ENCODE measurements around the gene MRPL14.

Gene MRPL14

GRCh38 chr6:44167567-44167966, 40.3 kb upstream of the MRPL14 start:
- H3K4me3 ChIP-seq (ENCODE audit: low read depth, low read length), result no peak overlapping the region
- no peak for DNase-seq (ENCODE audit: low read depth)
- no peak for TF ChIP-seq CTCF (conservative IDR thresholded peaks at IDR 0.05; ENCODE audit: low read depth, low read length)

GRCh38 chr6:44166591-44167184, 39.4 kb upstream of the MRPL14 start:
- no peak for DNase-seq (ENCODE audit: low read depth)
- no peak overlapping the region for H3K4me3 ChIP-seq (ENCODE audit: low read depth, low read length)
- no peak for TF ChIP-seq CTCF (conservative IDR thresholded peaks at IDR 0.05; ENCODE audit: low read depth, low read length)

- H3K4me3 ChIP-seq (ENCODE audit: low read depth, low read length), result no peak overlapping the region
- TF ChIP-seq CTCF (conservative IDR thresholded peaks at IDR 0.05; ENCODE audit: low read depth, low read length), result no peak
- no peak for DNase-seq (ENCODE audit: low read depth)
These were observed 38.9 kb upstream of the MRPL14 start for GRCh38 chr6:44166116-44166515.

DNA sequence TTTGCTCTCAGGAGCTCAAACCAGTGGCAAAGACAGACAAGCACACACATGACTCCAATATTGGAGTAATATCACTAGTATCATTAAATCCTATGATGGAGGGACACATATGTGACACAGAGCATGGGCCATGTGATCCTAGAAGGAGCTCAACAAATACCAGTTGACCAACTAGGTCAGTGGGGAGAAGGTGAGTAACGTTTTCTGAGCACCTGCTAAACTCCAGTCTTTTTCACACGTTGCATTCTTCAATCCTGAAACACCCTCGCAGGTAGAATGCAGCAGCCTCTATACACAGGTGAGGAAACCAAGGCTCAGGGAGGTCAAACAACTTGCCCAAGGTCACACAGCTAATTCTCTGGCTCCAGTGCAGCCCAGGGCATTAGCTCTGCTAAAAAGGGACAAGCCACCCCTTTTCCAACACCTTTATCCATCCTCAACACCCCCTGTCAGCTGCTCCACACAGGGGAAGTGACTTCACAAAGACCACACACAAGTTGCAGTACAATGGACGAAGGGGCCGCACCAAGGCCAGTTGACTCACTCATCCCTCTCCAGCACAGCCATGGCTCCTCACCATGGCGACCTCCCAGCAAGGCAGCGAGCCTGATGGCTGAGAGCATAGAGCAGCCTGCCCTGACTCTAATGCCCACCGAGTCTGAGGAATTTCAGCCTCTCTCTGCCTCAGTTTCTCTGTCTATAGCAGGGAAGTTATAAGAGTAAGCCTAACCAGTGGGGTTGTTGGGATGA, 35.8 kb upstream of the MRPL14 start:
- DNase-seq (ENCODE audit: low read depth), result no peak
- no peak for TF ChIP-seq CTCF (conservative IDR thresholded peaks at IDR 0.05; ENCODE audit: low read depth, low read length)
- no peak overlapping the region for H3K4me3 ChIP-seq (ENCODE audit: low read depth, low read length)

DNA sequence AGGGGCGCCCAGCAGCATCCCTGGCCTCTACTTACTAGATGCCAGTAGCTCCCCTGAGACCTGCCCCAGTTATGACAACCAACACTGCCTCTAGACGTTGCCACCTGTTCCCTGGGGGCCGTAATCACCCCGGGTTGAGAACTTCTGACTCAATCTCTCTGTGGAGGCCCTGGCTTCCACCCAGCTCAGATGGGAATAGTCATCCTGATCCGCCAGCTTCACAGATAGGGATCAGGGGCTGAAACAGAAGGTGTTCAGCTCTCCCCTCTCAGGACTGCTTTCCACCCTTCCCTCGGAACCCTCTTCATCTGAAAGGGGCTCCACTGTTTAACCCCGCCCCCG, 34.7 kb upstream of the MRPL14 start:
- H3K4me3 ChIP-seq (ENCODE audit: low read depth, low read length), result no peak overlapping the region
- no peak for TF ChIP-seq CTCF (conservative IDR thresholded peaks at IDR 0.05; ENCODE audit: low read depth, low read length)
- peak; percentile 35 for DNase-seq (ENCODE audit: low read depth)

DNA sequence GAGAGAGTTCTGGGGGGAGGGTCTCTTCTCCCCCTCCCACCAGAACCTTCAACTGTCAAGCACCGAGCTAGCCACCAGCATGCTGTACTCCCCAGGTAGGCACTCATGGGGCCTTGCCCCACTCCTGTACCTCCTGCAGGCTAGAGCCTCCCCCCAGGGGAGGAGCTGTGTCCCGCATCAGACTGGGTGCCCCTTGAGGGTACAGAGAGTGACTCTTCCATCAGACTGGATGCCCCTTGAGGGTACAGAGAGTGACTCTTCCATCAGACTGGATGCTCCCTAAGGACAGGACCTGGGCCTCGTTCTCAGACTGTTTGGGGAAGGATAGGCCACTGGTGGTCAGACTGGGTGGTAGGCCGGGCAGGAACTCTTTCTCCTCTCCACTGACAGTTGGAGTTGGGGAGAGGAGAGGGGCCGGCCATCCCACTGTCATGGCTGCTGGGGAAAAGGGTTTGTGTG, 31.5 kb upstream of the MRPL14 start, which contains the start of gene CAPN11:
TSS of gene CAPN11 (plus strand) at position 51 of the 459 bp plus-strand sequence. CDS start at position 80, 29 bp downstream.
- DNase-seq (ENCODE audit: low read depth), result no peak
- no peak for TF ChIP-seq CTCF (conservative IDR thresholded peaks at IDR 0.05; ENCODE audit: low read depth, low read length)
- no peak within 1 kb of the TSS for H3K4me3 ChIP-seq (ENCODE audit: low read depth, low read length)

GRCh38 chr6:44157152-44157521, 29.9 kb upstream of the MRPL14 start:
- DNase-seq (ENCODE audit: low read depth), result no peak
- TF ChIP-seq CTCF (conservative IDR thresholded peaks at IDR 0.05; ENCODE audit: low read depth, low read length), result peak; percentile 3
- no peak overlapping the region for H3K4me3 ChIP-seq (ENCODE audit: low read depth, low read length)

All from choroid plexus epithelial cell (primary cell).